Omental fat pad (tissue), 4 donors: ENCODE measurements around the gene COLQ. TPM values are rescaled to one million over a fixed set of nuclear protein-coding genes. Genes with fewer than 3 reads are reported as not detected.

Source experiments
- ATAC-seq: fragments of 150-250 bp; one replicate; pipeline ENCODE4 v1.9.1; 2016; ENCODE audit warnings: mild to moderate bottlenecking, moderate library complexity; ENCODE audit not compliant: low FRiP score
- DNase-seq: peaks from one replicate; pipeline ENCODE4 v3.0.0-alpha.2; 2019; ENCODE audit warnings: low spot score
- CTCF ChIP-seq, 3 donors: fragments of 450-650 bp; IDR thresholded peaks; one replicate each; pipeline ENCODE4 v1.5.1; 2016 to 2017; ENCODE audit warnings: antibody characterized with exemption in 3 of 3, mild to moderate bottlenecking in 3 of 3, moderate library complexity in 2 of 3
- total RNA-seq, 4 donors: library from RNA; depleted of rRNA; stranded (reverse); fragments of >200 nt; gene quantifications; one replicate each; pipeline ENCODE4 v1.1.0, GENCODE V29; 2016

Gene COLQ
- total RNA-seq, 4 donors from 2014 or later = 1.2 to 3.9 (median 1.9) TPM

GRCh38 chr3:15454965-15455364, 66.5 kb downstream of the COLQ start:
- no peak for DNase-seq
- no peak for ATAC-seq
- no peak for TF ChIP-seq CTCF (IDR thresholded peaks at IDR 0.05)

- ATAC-seq (no peak), DNase-seq (no peak)
- TF ChIP-seq CTCF (IDR thresholded peaks at IDR 0.05) = no peak
These were observed 67.4 kb downstream of the COLQ start for GRCh38 chr3:15453991-15454625.

GRCh38 chr3:15453501-15453900, 68.0 kb downstream of the COLQ start:
- DNase-seq = no peak
- TF ChIP-seq CTCF (IDR thresholded peaks at IDR 0.05) = no peak
- ATAC-seq = no peak

- ATAC-seq = no peak
- no peak for TF ChIP-seq CTCF (IDR thresholded peaks at IDR 0.05)
These were observed 68.5 kb downstream of the COLQ start for GRCh38 chr3:15452961-15453360.

GRCh38 chr3:15452156-15452555, 69.3 kb downstream of the COLQ start:
- ATAC-seq (no peak), DNase-seq (no peak)
- TF ChIP-seq CTCF (IDR thresholded peaks at IDR 0.05) = no peak

More at GRCh38 chr3:15452961-15453360, 68.5 kb downstream of the COLQ start:
- no peak for DNase-seq

GRCh38 chr3:15451216-15452113, 70.0 kb downstream of the COLQ start:
- no peak for ATAC-seq
- TF ChIP-seq CTCF (IDR thresholded peaks at IDR 0.05) = no peak

More at GRCh38 chr3:15451216-15452113, 70.0 kb downstream of the COLQ start:
- no peak for DNase-seq
